AG10803 (cell line): ENCODE results near the gene DLX3.

Experiments used
- DNase-seq: peaks from one replicate; pipeline ENCODE4 v3.0.0; 2010; ENCODE audit warnings: low read depth
- H3K4me3 ChIP-seq: 2 replicates; pipeline ENCODE4 v1.5.1; 2011; ENCODE audit warnings: mild to moderate bottlenecking, low read length, control low read depth
- CTCF ChIP-seq: conservative IDR thresholded peaks from 2 replicates; pipeline ENCODE4 v1.5.1; 2011; ENCODE audit warnings: mild to moderate bottlenecking, low read length, control low read depth, inconsistent platforms

Gene DLX3

DNA sequence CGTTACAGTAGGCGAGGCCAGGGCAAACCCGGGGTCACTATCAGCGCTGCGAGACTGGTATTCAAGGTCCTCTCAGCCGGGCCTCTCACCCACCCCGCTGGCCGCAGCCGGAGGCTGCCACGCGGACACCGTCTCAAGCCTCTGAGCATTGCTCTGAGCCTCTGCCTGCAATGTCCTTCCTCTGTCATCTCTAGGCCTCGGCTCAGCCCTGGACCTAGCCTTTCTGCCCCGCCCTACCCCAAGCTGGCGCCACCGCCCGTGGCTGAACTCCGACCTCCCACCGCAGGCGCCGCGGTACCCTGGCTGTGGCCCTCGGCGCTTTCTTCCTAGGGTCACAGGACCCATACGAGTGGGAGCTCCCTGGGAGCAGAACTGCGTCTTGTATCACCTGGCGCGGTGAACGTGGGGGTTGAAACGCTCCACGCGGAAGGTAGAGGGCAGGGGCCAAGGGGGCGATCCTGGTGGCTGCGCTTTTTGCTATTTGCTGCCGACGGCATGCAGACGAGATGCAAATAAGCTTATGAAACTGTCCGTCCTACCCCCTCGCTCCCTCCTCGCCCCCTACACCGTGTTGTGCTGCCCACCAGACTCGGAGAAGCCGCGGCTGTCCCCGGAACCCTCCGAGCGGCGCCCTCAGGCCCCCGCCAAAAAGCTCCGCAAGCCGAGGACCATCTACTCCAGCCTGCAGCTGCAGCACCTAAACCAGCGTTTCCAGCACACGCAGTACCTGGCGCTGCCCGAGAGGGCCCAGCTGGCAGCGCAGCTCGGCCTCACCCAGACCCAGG lies 22.3 kb downstream of the DLX3 start:
- TF ChIP-seq CTCF: no peak
- no peak overlapping the region for H3K4me3 ChIP-seq
- no peak for DNase-seq

- no peak for DNase-seq
- TF ChIP-seq CTCF: no peak
- no peak overlapping the region for H3K4me3 ChIP-seq
Observed at GRCh38 chr17:49971848-49972485, 23.1 kb downstream of the DLX3 start.

- no peak for DNase-seq
- no peak for TF ChIP-seq CTCF
- no peak overlapping the region for H3K4me3 ChIP-seq
Observed at GRCh38 chr17:49971199-49971847, 23.7 kb downstream of the DLX3 start.

DNA sequence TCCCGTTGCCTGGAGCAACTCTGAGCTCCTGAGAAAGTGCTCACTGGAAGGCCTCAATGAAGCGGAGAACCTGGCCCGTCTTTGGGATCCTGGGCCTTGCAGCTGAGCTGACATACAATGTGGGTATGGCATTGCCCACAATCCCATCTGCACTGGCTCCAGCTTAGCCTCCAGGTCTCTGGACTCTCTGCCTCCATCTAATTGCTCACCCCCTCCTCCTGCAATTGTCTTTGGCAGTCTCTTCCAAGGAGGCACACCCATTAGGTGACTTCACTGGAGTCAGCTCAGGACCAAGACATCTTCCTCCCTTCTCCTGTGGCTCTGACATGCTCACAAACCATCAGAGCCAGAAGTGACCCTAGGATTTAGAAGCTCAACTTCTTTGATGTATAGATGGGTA lies 24.5 kb downstream of the DLX3 start:
- H3K4me3 ChIP-seq: no peak overlapping the region
- no peak for TF ChIP-seq CTCF
- no peak for DNase-seq

GRCh38 chr17:49969795-49970389 lies 25.1 kb downstream of the DLX3 start:
- no peak for TF ChIP-seq CTCF
- no peak for DNase-seq
- no peak overlapping the region for H3K4me3 ChIP-seq

GRCh38 chr17:49969134-49969759 lies 25.8 kb downstream of the DLX3 start, which contains the start of gene DLX4:
DLX4 (plus strand) TSS chr17:49969190; CDS start chr17:49969469, 279 bp downstream.
- no peak for DNase-seq
- H3K4me3 ChIP-seq: peak within 1 kb of the TSS; percentile 51
- TF ChIP-seq CTCF: no peak
